Activated CD8-positive, alpha-beta T cell treated with anti-CD3 and anti-CD28 coated beads for 36 hours (primary cell): ENCODE measurements around the gene SYK. TPM values are rescaled to one million over a fixed set of nuclear protein-coding genes. Genes with fewer than 3 reads are reported as not detected.

Experiments used
- ATAC-seq: fragments of 200-7000 bp; cut with Tn5 transposase; one replicate; pipeline ENCODE4 v1.10.0; 2021; ENCODE audit warnings: mild to moderate bottlenecking, moderate library complexity
- CTCF ChIA-PET: fragments of 350-600 bp; sonication (Branson Sonifier 250); formaldehyde crosslinking; loops from one replicate; lab custom pipeline; 2021; ENCODE audit warnings: antibody characterized with exemption; lab: Charles Lee
- POLR2A ChIA-PET: fragments of 350-600 bp; sonication (Branson Sonifier 250); formaldehyde crosslinking; loops from one replicate; lab custom pipeline; 2021; ENCODE audit warnings: antibody characterized with exemption; lab: Charles Lee
- DNase-seq: peaks from one replicate; pipeline ENCODE4 v3.0.0-alpha.2; 2020
- H3K27ac Mint-ChIP-seq: one replicate; pipeline ENCODE4 v1.8.0; 2021; ENCODE audit warnings: mild to moderate bottlenecking, mixed read lengths
- H3K27me3 Mint-ChIP-seq: one replicate; pipeline ENCODE4 v1.8.0; 2021; ENCODE audit warnings: mixed read lengths
- H3K36me3 Mint-ChIP-seq: one replicate; pipeline ENCODE4 v1.8.0; 2021; ENCODE audit warnings: low read depth, mixed read lengths
- H3K4me1 Mint-ChIP-seq: one replicate; pipeline ENCODE4 v1.8.0; 2021; ENCODE audit warnings: low read depth, mixed read lengths
- H3K4me3 Mint-ChIP-seq: one replicate; pipeline ENCODE4 v1.8.0; 2021; ENCODE audit warnings: mild to moderate bottlenecking, moderate library complexity, mixed read lengths
- H3K9me3 Mint-ChIP-seq: one replicate; pipeline ENCODE4 v1.8.0; 2021; ENCODE audit warnings: mixed read lengths
- CTCF ChIP-seq: fragments of 200-600 bp; IDR thresholded peaks from one replicate; pipeline ENCODE4 v1.8.0; 2022; ENCODE audit warnings: antibody characterized with exemption, mild to moderate bottlenecking
- intact Hi-C: fragments of 100-400 bp; cut with micrococcal nuclease; formaldehyde crosslinking; loops from one replicate; pipeline ENCODE4 v1.10.0; 2022
- total RNA-seq, 2 experiments: library from RNA; stranded (reverse); gene quantifications; one replicate each; pipeline ENCODE4 v1.2.3, GENCODE V29; 2021

Gene SYK
- total RNA-seq, 2 experiments from 2014 or later: 0.20 to 0.56 TPM

- POLR2A ChIA-PET: no interaction called here
- Mint-ChIP-seq H3K4me1 (no peaks in the 10 kb centered on the region), H3K4me3 (no peak overlapping the region), H3K27ac (no peak overlapping the region), H3K27me3 (peaks cover 19% of the 10 kb centered on the region), H3K36me3 (no peaks in the 10 kb centered on the region), H3K9me3 (no peaks in the 10 kb centered on the region)
- intact Hi-C loops: no loop called here
- DNase-seq (no peak), ATAC-seq (no peak)
- CTCF ChIA-PET: interaction anchor here (3.0 kb wide), 1 partner anchor 12 kb away, joined by 12 read pairs; no protein-coding TSS in a partner anchor
- no peak for TF ChIP-seq CTCF
These were observed 125.3 kb downstream of the SYK start for GRCh38 chr9:90926936-90927335.

GRCh38 chr9:90927496-90927895, 125.9 kb downstream of the SYK start:
- DNase-seq (no peak), ATAC-seq (no peak)
- Mint-ChIP-seq H3K36me3 (no peaks in the 10 kb centered on the region), H3K27me3 (peaks cover 20% of the 10 kb centered on the region), H3K4me1 (no peaks in the 10 kb centered on the region), H3K9me3 (no peaks in the 10 kb centered on the region), H3K4me3 (no peak overlapping the region), H3K27ac (no peak overlapping the region)
- ChIA-PET POLR2A (no interaction called here), CTCF (interaction anchor here (3.0 kb wide), 1 partner anchor 12 kb away, joined by 12 read pairs; no protein-coding TSS in a partner anchor)
- intact Hi-C loops: no loop called here
- no peak for TF ChIP-seq CTCF

- no peak for TF ChIP-seq CTCF
- ATAC-seq (no peak), DNase-seq (no peak)
- H3K4me3 Mint-ChIP-seq: no peak overlapping the region
- no peaks in the 10 kb centered on the region for H3K36me3 Mint-ChIP-seq
- H3K4me1 Mint-ChIP-seq: peaks cover under 1% of the 10 kb centered on the region
- POLR2A ChIA-PET: no interaction called here
- no peak overlapping the region for H3K27ac Mint-ChIP-seq
- intact Hi-C loops: no loop called here
- peaks cover 17% of the 10 kb centered on the region for H3K27me3 Mint-ChIP-seq
- no peaks in the 10 kb centered on the region for H3K9me3 Mint-ChIP-seq
- CTCF ChIA-PET: interaction anchor here (1.3 to 1.6 kb wide), 2 partner anchors 12 to 15 kb away, joined by 3 to 5 read pairs; no protein-coding TSS in a partner anchor
These were observed 128.0 kb downstream of the SYK start for GRCh38 chr9:90929626-90930025.

GRCh38 chr9:90933468-90933867, 131.8 kb downstream of the SYK start:
- Mint-ChIP-seq H3K4me1 (peaks cover 10% of the 10 kb centered on the region), H3K9me3 (no peaks in the 10 kb centered on the region), H3K4me3 (no peak overlapping the region), H3K27me3 (peaks cover 14% of the 10 kb centered on the region), H3K27ac (no peak overlapping the region), H3K36me3 (no peaks in the 10 kb centered on the region)
- CTCF ChIA-PET: interaction anchor here (2.1 kb wide), 1 partner anchor 18 kb away, joined by 10 read pairs; no protein-coding TSS in a partner anchor
- intact Hi-C loops: no loop called here
- POLR2A ChIA-PET: no interaction called here
- no peak for TF ChIP-seq CTCF
- ATAC-seq (no peak), DNase-seq (no peak)

GRCh38 chr9:90939351-90939750, 137.7 kb downstream of the SYK start:
- no peak for DNase-seq
- H3K36me3 Mint-ChIP-seq: no peaks in the 10 kb centered on the region
- ATAC-seq: no peak
- intact Hi-C loops: loop anchor here (2.0 kb wide), 1 partner anchor 15 kb away; no protein-coding TSS in a partner anchor
- no peak overlapping the region for H3K4me3 Mint-ChIP-seq
- ChIA-PET CTCF (interaction anchor here (1.5 to 1.8 kb wide), 2 partner anchors 24 to 314 kb away, joined by 3 to 8 read pairs; no protein-coding TSS in a partner anchor), POLR2A (no interaction called here)
- peaks cover 15% of the 10 kb centered on the region for H3K4me1 Mint-ChIP-seq
- TF ChIP-seq CTCF: no peak
- no peak overlapping the region for H3K27ac Mint-ChIP-seq
- H3K9me3 Mint-ChIP-seq: no peaks in the 10 kb centered on the region
- peaks cover 28% of the 10 kb centered on the region for H3K27me3 Mint-ChIP-seq
